Measurements from ENCODE around the gene TMEM40. TPM values are rescaled to one million over a fixed set of nuclear protein-coding genes. Genes with fewer than 3 reads are reported as not detected.

TMEM40 gene
- total RNA-seq, 3 donors from 2014 or later (not counting 1 experiment from before 2014, with no cell fraction given), result 5.3 to 6.5 TPM; not detected in 1

DNA sequence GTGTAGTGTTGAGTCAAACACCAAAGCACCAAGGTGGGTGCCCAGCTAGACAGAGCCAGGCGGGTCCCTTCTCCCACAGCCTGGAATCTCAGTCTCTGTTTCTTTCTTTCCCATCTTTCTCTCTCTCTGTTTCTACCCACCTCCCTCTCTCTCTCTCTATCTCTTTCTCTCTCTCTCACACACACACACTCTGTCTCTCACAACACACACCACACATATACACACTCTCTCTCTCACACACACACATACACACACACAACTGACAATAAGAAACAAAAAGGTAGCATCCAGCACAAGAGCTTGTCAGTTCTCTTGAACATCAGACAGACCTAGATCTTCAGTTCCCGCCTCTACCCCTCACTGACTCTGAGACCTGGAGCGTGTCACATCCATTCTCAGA is 2.4 kb downstream of the TMEM40 start:
- intact Hi-C loops (cut with micrococcal nuclease), result no loop called here
- 91% methylated on average over 3 of the region's 3 CpGs for WGBS (ENCODE audit: insufficient coverage)
- no peaks in the 10 kb centered on the region for H3K9me3 Mint-ChIP-seq
- Histone ChIP-seq H3K4me1 (ENCODE audit: control insufficient read depth, insufficient read depth, low read length) (no peaks in the 10 kb centered on the region), H3K9me3 (ENCODE audit: control insufficient read depth, insufficient read depth, low read length) (no peaks in the 10 kb centered on the region), H3K36me3 (ENCODE audit: control insufficient read depth, insufficient read depth, low read length) (no peaks in the 10 kb centered on the region), H3K4me3 (ENCODE audit: low read length) (no peak overlapping the region), H3K27me3 (ENCODE audit: control insufficient read depth, insufficient read depth, low read length) (no peaks in the 10 kb centered on the region), H3K27ac (ENCODE audit: low read length) (no peak overlapping the region)
- ATAC-seq (no peak), DNase-seq (no peak)
- H3K27ac Mint-ChIP-seq, result no peak overlapping the region
- no peaks in the 10 kb centered on the region for H3K36me3 Mint-ChIP-seq
- H3K4me3 Mint-ChIP-seq, result no peak overlapping the region
- no peaks in the 10 kb centered on the region for H3K4me1 Mint-ChIP-seq
- H3K27me3 Mint-ChIP-seq (ENCODE audit: low read depth in 2 of 2), result peaks cover 6 to 14% of the 10 kb centered on the region in 2 donors
- TF ChIP-seq, protein P1, sequence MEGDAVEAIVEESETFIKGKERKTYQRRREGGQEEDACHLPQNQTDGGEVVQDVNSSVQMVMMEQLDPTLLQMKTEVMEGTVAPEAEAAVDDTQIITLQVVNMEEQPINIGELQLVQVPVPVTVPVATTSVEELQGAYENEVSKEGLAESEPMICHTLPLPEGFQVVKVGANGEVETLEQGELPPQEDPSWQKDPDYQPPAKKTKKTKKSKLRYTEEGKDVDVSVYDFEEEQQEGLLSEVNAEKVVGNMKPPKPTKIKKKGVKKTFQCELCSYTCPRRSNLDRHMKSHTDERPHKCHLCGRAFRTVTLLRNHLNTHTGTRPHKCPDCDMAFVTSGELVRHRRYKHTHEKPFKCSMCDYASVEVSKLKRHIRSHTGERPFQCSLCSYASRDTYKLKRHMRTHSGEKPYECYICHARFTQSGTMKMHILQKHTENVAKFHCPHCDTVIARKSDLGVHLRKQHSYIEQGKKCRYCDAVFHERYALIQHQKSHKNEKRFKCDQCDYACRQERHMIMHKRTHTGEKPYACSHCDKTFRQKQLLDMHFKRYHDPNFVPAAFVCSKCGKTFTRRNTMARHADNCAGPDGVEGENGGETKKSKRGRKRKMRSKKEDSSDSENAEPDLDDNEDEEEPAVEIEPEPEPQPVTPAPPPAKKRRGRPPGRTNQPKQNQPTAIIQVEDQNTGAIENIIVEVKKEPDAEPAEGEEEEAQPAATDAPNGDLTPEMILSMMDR (IDR thresholded peaks at IDR 0.05), result no peak

DNA sequence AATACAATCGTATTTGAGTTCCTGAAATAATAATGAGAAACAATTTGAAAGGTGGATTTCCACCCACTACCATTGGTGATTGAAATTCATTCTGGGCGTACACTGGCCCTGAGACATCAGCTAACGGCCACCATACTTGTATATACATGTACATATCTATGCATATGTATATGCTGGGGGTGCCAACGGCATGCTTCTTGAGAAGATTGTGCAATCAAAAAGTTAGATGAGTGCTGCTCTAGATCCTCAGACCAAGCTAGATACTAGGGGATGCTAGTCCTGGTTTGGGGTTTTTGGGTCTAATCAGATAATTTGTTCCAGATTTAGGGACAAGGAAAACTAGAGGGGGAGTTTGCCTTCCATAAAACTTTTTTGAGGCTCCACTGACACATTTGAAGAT is 2.9 kb downstream of the TMEM40 start:
- Histone ChIP-seq H3K9me3 (ENCODE audit: control insufficient read depth, insufficient read depth, low read length) (no peaks in the 10 kb centered on the region), H3K27ac (ENCODE audit: low read length) (no peak overlapping the region), H3K27me3 (ENCODE audit: control insufficient read depth, insufficient read depth, low read length) (no peaks in the 10 kb centered on the region), H3K4me1 (ENCODE audit: control insufficient read depth, insufficient read depth, low read length) (no peaks in the 10 kb centered on the region), H3K4me3 (ENCODE audit: low read length) (no peak overlapping the region), H3K36me3 (ENCODE audit: control insufficient read depth, insufficient read depth, low read length) (no peaks in the 10 kb centered on the region)
- Mint-ChIP-seq H3K27ac (no peak overlapping the region), H3K4me3 (no peak overlapping the region), H3K4me1 (no peaks in the 10 kb centered on the region), H3K36me3 (no peaks in the 10 kb centered on the region), H3K27me3 (ENCODE audit: low read depth in 2 of 2) (peaks cover 6 to 14% of the 10 kb centered on the region in 2 donors), H3K9me3 (no peaks in the 10 kb centered on the region)
- ATAC-seq, result no peak
- 100% methylated on average over 2 of the region's 4 CpGs for WGBS (ENCODE audit: insufficient coverage)
- intact Hi-C loops (cut with micrococcal nuclease), result no loop called here
- no peak for DNase-seq
- TF ChIP-seq, protein P1 (IDR thresholded peaks at IDR 0.05), result no peak

GRCh38 chr3:12755754-12756153 is 3.3 kb downstream of the TMEM40 start:
- Mint-ChIP-seq H3K4me3 (no peak overlapping the region), H3K27ac (no peak overlapping the region), H3K36me3 (no peaks in the 10 kb centered on the region), H3K27me3 (ENCODE audit: low read depth in 2 of 2) (peaks cover 6 to 14% of the 10 kb centered on the region in 2 donors), H3K9me3 (no peaks in the 10 kb centered on the region), H3K4me1 (peaks cover 2 to 3% of the 10 kb centered on the region in 2 donors)
- Histone ChIP-seq H3K36me3 (ENCODE audit: control insufficient read depth, insufficient read depth, low read length) (no peaks in the 10 kb centered on the region), H3K4me3 (ENCODE audit: low read length) (no peak overlapping the region), H3K27me3 (ENCODE audit: control insufficient read depth, insufficient read depth, low read length) (no peaks in the 10 kb centered on the region), H3K27ac (ENCODE audit: low read length) (no peak overlapping the region), H3K4me1 (ENCODE audit: control insufficient read depth, insufficient read depth, low read length) (no peaks in the 10 kb centered on the region), H3K9me3 (ENCODE audit: control insufficient read depth, insufficient read depth, low read length) (no peaks in the 10 kb centered on the region)
- intact Hi-C loops (cut with micrococcal nuclease), result no loop called here
- WGBS (ENCODE audit: insufficient coverage), result 62% methylated on average over 5 of the region's 6 CpGs
- DNase-seq (no peak), ATAC-seq (no peak)
- TF ChIP-seq, protein P1 (IDR thresholded peaks at IDR 0.05), result no peak

GRCh38 chr3:12754313-12754712 is 4.7 kb downstream of the TMEM40 start:
- WGBS (ENCODE audit: insufficient coverage), result 100% methylated on average over 1 of the region's 1 CpG
- no peaks in the 10 kb centered on the region for H3K9me3 Mint-ChIP-seq
- TF ChIP-seq, protein P1 (IDR thresholded peaks at IDR 0.05), result no peak
- Histone ChIP-seq H3K27ac (ENCODE audit: low read length) (no peak overlapping the region), H3K27me3 (ENCODE audit: control insufficient read depth, insufficient read depth, low read length) (no peaks in the 10 kb centered on the region), H3K36me3 (ENCODE audit: control insufficient read depth, insufficient read depth, low read length) (no peaks in the 10 kb centered on the region), H3K4me1 (ENCODE audit: control insufficient read depth, insufficient read depth, low read length) (no peaks in the 10 kb centered on the region), H3K9me3 (ENCODE audit: control insufficient read depth, insufficient read depth, low read length) (no peaks in the 10 kb centered on the region), H3K4me3 (ENCODE audit: low read length) (no peak overlapping the region)
- no peaks in the 10 kb centered on the region for H3K36me3 Mint-ChIP-seq
- ATAC-seq (no peak), DNase-seq (no peak)
- H3K27me3 Mint-ChIP-seq (ENCODE audit: low read depth in 2 of 2), result peaks cover 6 to 10% of the 10 kb centered on the region in 2 donors
- no peak overlapping the region for H3K27ac Mint-ChIP-seq
- H3K4me3 Mint-ChIP-seq, result no peak overlapping the region
- H3K4me1 Mint-ChIP-seq, result peaks cover 6% of the 10 kb centered on the region in 2 donors
- intact Hi-C loops (cut with micrococcal nuclease), result no loop called here
